ENCODE data around the gene TAS2R60.
"Not testable (repeated sequence)": the region's sequence is repeated elsewhere in the genome, so short reads cannot be mapped to it uniquely, and the experiment has no call there.

Gene TAS2R60

DNA sequence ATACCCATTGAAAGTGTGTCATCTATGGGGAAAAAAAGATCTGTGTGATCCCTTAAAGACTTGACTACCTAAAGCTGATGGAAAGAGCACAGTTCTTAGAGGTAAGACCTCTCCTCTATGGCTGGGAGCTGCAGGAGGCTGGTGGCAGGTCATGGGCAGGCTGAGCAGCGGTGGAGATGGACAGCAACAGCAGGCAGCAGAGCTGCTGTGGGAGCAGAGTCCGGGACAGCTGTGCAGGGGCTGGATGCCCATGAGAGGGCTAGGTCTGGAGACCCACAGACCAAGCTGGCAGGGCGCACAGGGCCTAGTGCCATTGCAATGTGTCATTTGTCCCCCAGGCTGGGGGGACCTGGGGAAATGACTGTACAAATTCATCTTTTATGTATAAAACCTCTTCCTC, 21.2 kb upstream of the TAS2R60 start:
- no peak for DNase-seq (ENCODE audit: low read depth)
- no peak overlapping the region for H3K4me3 ChIP-seq (replicated peaks; ENCODE audit: low read depth, low read length)
- TF ChIP-seq, protein P1, sequence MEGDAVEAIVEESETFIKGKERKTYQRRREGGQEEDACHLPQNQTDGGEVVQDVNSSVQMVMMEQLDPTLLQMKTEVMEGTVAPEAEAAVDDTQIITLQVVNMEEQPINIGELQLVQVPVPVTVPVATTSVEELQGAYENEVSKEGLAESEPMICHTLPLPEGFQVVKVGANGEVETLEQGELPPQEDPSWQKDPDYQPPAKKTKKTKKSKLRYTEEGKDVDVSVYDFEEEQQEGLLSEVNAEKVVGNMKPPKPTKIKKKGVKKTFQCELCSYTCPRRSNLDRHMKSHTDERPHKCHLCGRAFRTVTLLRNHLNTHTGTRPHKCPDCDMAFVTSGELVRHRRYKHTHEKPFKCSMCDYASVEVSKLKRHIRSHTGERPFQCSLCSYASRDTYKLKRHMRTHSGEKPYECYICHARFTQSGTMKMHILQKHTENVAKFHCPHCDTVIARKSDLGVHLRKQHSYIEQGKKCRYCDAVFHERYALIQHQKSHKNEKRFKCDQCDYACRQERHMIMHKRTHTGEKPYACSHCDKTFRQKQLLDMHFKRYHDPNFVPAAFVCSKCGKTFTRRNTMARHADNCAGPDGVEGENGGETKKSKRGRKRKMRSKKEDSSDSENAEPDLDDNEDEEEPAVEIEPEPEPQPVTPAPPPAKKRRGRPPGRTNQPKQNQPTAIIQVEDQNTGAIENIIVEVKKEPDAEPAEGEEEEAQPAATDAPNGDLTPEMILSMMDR (IDR thresholded peaks at IDR 0.05; ENCODE audit: low read length, missing control alignments): no peak

DNA sequence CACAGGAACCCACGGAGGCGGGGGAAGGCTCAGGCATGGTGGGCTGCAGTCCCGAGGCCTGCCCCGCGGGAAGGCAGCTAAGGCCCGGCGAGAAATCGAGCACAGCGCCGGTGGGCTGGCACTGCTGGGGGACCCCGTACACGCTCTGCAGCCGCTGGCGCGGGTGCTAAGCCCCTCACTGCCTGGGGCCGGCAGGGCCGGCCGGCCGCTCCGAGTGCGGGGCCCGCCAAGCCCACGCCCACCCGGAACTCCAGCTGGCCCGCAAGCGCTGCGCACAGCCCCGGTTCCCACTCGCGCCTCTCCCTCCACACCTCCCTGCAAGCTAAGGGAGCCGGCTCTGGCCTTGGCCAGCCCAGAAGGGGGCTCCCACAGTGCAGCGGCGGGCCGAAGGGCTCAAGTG, 18.8 kb upstream of the TAS2R60 start:
- DNase-seq (ENCODE audit: low read depth); H3K4me3 ChIP-seq (replicated peaks; ENCODE audit: low read depth, low read length): not testable (repeated sequence)

DNA sequence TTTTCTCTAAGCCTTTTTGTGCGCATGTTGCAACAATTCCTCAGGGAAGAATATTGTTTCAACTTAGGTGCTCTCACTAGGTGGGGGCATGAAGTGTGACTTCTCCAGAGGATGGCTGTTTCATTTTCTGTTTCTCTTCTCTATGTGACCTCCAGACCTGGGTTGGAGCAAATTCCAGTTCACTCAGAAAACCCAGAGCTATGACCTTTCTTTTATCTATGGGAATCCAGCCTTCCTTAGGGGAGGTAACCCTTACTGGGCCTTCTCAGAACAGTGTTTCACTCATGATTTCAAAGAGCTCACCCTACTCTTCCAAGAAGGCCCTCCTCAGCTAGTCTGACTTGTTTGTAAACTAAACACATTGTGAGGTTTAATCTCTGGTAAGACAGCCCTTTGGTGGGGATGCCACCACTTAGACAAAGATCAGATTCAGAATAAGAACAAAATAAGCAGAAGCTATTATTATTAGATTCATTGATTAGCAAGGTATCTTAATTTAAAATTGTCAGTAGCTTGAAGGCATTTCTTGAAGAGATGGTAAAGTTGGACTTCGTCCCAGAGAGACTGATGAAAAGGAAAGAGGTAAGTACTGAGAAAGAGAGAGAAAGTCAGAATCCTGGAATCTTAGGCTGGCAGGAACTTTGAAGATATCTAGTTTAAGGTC, 16.6 kb upstream of the TAS2R60 start:
- no peak overlapping the region for H3K4me3 ChIP-seq (replicated peaks; ENCODE audit: low read depth, low read length)
- no peak for DNase-seq (ENCODE audit: low read depth)
- TF ChIP-seq, protein P1 (IDR thresholded peaks at IDR 0.05; ENCODE audit: low read length, missing control alignments): no peak

- TF ChIP-seq, protein P1 (IDR thresholded peaks at IDR 0.05; ENCODE audit: low read length, missing control alignments): no peak
- DNase-seq (ENCODE audit: low read depth): peak; percentile 17
- H3K4me3 ChIP-seq (replicated peaks; ENCODE audit: low read depth, low read length): no peak overlapping the region
Observed at GRCh38 chr7:143429770-143430698, 13.2 kb upstream of the TAS2R60 start.

GRCh38 chr7:143431109-143431508, 12.1 kb upstream of the TAS2R60 start:
- no peak overlapping the region for H3K4me3 ChIP-seq (replicated peaks; ENCODE audit: low read depth, low read length)
- TF ChIP-seq, protein P1 (IDR thresholded peaks at IDR 0.05; ENCODE audit: low read length, missing control alignments): no peak
- no peak for DNase-seq (ENCODE audit: low read depth)

GRCh38 chr7:143433759-143434158, 9.5 kb upstream of the TAS2R60 start:
- TF ChIP-seq, protein P1 (IDR thresholded peaks at IDR 0.05; ENCODE audit: low read length, missing control alignments): no peak
- no peak for DNase-seq (ENCODE audit: low read depth)

GRCh38 chr7:143434660-143435059, 8.6 kb upstream of the TAS2R60 start:
- H3K4me3 ChIP-seq (replicated peaks; ENCODE audit: low read depth, low read length): no peak overlapping the region
- TF ChIP-seq, protein P1 (IDR thresholded peaks at IDR 0.05; ENCODE audit: low read length, missing control alignments): no peak
- DNase-seq (ENCODE audit: low read depth): peak; percentile 64

More at GRCh38 chr7:143433759-143434158, 9.5 kb upstream of the TAS2R60 start:
- H3K4me3 ChIP-seq (replicated peaks; ENCODE audit: low read depth, low read length): no peak overlapping the region

Measured in fibroblast of pulmonary artery (primary cell).